GM21367 (cell line): ENCODE measurements around the gene NMT1.

Source experiments
- ATAC-seq: cut with Tn5 transposase; IDR thresholded peaks from one replicate; pipeline ENCODE4 v1.9.1; 2021; ENCODE audit not compliant: unreplicated experiment

The NMT1 gene

GRCh38 chr17:45104029-45104428 is 42.9 kb downstream of the NMT1 start:
- ATAC-seq, result no peak

GRCh38 chr17:45104497-45104896 is 43.4 kb downstream of the NMT1 start:
- ATAC-seq, result no peak

- ATAC-seq, result no peak
Measured at GRCh38 chr17:45104907-45105624, 43.9 kb downstream of the NMT1 start.

- no peak for ATAC-seq
Measured at GRCh38 chr17:45106096-45106495, 45.0 kb downstream of the NMT1 start.

GRCh38 chr17:45106582-45106981 is 45.5 kb downstream of the NMT1 start:
- ATAC-seq, result no peak

GRCh38 chr17:45107293-45108010 is 46.3 kb downstream of the NMT1 start:
- no peak for ATAC-seq

- ATAC-seq, result no peak
Measured at GRCh38 chr17:45108051-45108450, 46.9 kb downstream of the NMT1 start.

- no peak for ATAC-seq
Measured at GRCh38 chr17:45108595-45109521, 47.7 kb downstream of the NMT1 start.

- no peak for ATAC-seq
Measured at GRCh38 chr17:45110676-45111611, 49.8 kb downstream of the NMT1 start.

GRCh38 chr17:45111850-45112249 is 50.7 kb downstream of the NMT1 start:
- ATAC-seq, result no peak

- ATAC-seq, result no peak
Measured at GRCh38 chr17:45112559-45113423, 51.7 kb downstream of the NMT1 start.

GRCh38 chr17:45113424-45113754 is 52.3 kb downstream of the NMT1 start:
- ATAC-seq, result no peak

GRCh38 chr17:45114117-45114932 is 53.2 kb downstream of the NMT1 start:
- no peak for ATAC-seq

GRCh38 chr17:45115015-45115625 is 54.0 kb downstream of the NMT1 start:
- ATAC-seq, result no peak

GRCh38 chr17:45115871-45116270 is 54.8 kb downstream of the NMT1 start:
- no peak for ATAC-seq

GRCh38 chr17:45116434-45117016 is 55.4 kb downstream of the NMT1 start:
- ATAC-seq, result no peak

GRCh38 chr17:45117334-45117733 is 56.2 kb downstream of the NMT1 start:
- no peak for ATAC-seq
